ENCODE results near the gene NFIX.

NFIX gene

DNA sequence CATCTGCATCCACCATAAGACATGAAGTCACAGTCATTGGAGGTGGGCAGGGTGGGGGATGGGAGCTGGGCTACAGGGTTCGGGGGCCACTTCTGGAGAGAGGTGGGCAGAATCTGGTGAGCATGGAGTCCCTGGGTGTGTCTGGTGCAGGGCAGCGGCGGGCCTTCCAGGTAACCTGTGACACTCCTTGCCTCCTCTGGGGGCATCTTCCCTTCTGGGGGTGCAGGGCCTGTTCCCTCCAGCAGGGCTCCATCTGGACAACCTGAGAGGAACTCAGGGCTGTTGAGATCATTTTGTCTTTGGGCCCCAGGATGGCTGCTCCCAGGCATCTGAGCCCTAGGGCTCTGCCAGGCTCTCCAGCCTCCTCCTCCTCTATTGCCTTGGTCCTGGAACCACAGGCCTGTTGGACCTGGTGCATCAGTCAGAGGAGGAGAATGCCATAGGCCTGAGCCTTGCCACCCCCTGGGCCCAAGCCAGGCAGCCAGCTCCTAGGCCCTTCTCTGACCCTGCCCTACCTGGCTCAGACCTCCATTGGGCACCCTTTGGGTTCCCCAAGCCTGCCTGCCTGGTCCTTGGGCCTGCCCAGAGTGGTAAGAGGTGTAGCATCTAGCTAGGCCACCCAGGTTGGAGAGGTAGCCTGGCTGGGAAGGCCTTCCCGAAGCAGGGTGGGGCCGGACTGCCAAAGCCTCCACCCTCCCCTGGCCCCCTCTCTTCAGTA, 94.0 kb downstream of the NFIX start:
- FAIRE-seq, result no peak
- DNase-seq (ENCODE audit: low spot score), result no peak

DNA sequence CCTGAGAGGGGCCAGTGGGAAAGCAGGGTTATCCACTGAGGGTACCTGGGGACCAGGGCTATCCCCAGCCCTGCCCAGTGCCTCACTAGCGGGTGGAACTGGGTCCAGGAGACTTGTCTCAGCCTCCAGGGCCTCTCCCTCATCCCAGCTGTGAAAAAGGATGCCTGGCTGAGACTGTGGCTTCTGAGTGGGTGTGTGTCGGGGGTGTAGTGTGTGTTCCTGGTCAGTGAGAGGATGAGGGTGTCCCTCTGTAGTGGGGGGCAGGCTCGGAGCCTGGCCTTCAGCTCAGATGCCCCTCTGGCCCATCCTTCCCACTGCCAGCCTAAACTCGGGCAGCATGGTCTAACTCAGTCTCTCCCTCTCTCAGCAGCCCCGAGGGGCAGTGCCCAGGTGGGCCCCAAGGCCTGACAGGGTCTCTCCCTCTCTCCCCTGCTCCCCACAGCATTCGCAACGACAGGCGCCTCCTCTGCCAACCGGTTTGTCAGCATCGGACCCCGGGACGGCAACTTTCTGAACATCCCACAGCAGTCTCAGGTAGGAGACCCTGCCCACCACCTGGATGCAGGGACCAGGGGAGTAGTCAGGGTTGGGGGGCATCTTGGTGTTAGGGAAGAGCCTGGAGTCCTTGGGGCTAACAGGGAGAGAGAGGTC, 94.7 kb downstream of the NFIX start:
- DNase-seq (ENCODE audit: low spot score) (no peak), FAIRE-seq (no peak)

DNA sequence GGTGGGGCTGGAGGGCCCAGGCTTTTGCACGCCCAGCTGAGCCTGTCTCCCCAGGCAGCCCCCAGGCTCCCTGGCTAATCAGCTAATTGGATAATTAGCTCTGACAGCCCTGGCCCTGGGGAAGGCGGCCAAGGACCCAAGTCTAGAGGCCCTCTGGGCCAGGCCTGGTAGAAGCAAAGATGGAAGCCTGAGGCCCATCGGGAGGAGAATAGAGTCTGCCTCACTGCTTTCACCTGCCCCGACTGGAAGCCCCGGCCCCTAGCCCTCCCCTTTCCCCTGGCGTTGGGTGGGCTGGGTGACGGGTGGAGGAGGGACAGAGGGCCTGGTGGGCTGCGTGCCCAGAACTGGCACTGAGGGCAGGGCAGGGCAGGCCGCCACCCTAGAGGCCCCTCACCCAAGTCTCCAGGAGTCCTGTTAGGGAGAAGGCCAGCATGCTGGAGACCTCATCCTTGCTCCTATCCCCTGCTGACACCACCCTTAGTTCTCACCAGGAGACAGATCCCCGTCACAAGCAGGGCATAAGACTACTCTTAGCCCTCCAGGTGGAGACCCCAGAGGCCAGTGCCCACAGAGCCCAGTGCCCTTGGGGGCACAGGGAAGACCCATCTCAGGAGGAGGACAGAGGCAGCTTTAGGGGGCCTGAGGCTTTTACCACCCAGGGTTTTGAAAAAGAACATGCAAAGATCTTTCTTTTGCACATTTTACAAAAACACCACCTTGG, 95.4 kb downstream of the NFIX start:
- FAIRE-seq, result no peak
- no peak for DNase-seq (ENCODE audit: low spot score)

DNA sequence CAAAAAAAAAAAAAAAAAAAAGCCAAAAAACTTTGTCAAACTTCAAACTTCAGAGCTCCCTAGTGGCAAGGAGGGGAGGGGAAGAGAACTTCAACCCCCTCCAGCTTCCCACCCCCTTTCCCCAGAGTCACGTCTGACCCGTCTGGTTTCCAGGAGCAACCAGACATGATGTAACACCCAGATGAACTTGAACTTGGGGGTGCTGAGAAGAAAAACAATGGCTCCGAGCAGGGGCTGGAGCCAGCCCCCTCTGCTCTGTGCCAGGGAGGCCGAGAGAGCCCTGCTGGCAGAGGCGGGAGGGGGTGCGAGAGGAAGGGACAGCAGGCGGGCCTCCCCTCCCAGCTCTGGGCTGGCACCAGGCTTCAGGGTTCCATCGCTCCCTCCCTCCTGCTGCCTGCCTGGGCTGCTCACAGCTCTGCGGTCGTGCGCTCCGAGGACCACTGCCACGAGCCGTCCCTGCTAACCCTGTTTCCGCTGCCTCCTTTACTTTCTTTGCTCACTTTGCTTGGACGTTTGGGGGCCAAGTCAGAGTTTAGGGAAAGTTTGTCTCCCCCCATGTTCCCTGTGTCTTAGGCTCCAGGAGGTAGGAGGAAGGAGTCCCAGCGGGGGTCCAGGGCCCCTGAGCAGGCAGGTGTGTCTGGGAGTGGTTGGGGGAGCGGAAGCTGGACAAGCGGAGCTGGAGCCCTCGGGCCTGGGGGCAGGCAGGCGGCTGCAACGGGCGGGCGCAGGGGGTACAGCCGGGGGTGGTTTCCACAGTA, 96.3 kb downstream of the NFIX start:
- no peak for DNase-seq (ENCODE audit: low spot score)
- no peak for FAIRE-seq

DNA sequence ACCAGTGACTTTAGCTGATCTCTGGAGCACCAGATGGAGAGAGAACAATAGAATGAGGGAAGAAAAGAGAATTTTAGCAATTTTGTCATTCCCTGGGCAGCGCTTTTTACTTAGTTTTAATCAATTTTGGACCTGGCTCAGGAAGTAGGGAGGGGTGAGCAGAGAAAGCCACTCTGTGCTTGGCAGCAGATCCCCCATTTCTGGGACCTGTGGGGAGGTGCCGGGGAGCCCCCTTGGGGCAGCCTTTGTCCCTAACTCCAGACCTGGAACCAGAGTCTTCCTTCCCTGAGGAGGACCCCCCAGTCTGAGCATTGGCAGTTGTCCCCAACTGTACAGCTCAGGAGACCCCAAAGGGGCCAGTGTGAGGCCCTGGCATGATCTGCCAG, 96.9 kb downstream of the NFIX start:
- DNase-seq (ENCODE audit: low spot score) (no peak), FAIRE-seq (no peak)

GRCh38 chr19:13092606-13093235, 97.4 kb downstream of the NFIX start:
- DNase-seq (ENCODE audit: low spot score) (peak; percentile 9), FAIRE-seq (no peak)

DNA sequence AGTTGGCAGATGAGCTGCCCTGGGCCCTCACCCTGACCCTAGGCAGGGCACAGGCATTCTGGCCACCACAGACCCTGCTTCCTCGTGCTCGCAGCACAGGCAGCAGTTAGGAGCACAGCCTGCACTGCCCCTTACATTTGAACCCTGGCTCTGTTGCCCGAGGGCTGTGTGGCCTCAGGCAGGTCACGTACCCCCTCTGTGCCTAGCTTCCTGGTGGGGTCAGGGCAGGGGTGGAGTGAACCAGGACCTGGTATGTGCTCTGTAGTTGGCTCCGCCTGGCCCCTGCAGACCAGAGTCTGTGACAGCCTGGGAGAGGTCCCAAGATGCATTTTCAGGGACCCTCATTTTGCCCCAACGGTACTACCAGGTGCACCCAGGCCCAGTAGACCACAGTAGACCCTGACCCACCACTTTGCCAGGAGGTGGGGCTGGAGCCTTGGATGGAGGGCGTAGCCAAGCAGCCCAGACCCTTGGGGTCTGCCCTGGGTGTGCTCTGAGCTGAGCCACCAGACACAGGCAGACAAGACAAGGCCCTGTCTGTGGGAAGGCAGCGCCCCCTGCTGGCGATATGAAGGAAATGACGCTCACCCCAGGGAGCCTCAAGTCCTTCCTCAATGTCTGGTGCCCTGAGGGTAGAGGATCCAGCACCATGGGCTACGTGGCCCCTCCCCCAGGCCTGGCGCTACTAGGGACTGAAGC, 98.3 kb downstream of the NFIX start:
- DNase-seq (ENCODE audit: low spot score), result peak; percentile 63
- no peak for FAIRE-seq

DNA sequence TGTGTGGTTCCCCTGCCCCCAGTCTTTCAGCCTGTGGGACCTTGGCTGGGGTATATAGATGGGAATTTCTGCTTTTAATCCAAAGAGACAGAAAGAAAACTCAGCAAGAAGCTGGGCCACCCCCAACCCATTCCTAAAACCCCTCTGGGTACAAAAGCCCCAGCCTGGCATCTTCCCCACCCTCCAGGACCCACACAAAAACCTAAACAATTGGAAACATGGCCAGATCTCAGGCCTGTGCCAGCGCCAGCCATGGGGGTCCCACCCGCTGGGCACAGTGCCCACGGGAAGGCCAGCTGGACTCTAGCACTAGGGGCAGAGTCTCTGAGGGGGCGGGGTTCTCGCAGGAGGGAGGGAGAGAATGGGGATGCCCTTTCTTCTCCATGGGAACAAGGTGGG, 98.8 kb downstream of the NFIX start:
- DNase-seq (ENCODE audit: low spot score) (no peak), FAIRE-seq (no peak)

DNA sequence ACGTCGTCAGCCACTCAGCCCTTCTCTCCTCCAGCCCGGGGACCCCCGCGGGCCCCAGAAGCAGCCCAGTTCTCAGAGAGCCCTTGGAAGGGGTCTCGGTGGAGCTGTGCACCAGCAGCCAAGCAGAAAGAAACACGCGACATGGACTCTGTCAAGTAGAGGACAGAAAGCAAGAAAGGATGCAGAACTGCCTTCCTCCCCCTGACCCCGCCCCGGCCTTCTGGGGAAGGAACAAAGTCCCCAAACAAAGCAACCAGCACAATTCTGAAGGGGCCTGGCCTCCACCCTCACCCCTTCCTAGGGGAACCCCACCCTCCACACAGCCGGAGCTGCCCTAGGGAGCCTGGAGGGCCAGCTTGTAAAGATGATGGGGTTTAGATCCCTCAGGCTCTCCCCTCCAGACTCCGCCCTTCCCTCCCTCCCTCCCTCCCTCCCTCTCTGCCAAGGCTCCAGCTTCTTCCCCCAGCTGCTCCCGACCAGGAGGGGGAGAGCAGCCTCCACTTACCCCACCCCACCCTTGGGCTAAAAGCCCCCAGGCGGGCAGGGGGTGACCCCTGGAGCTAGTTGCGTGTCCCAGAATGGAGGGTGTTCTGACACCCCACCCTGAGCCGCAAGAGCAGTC, 99.6 kb downstream of the NFIX start:
- FAIRE-seq (no peak), DNase-seq (ENCODE audit: low spot score) (no peak)

GRCh38 chr19:13095393-13095784, 100.1 kb downstream of the NFIX start:
- FAIRE-seq, result no peak
- no peak for DNase-seq (ENCODE audit: low spot score)

- no peak for FAIRE-seq
Measured at GRCh38 chr19:13095934-13096927, 101.0 kb downstream of the NFIX start.

GRCh38 chr19:13097033-13097462, 101.8 kb downstream of the NFIX start:
- FAIRE-seq, result no peak

More at GRCh38 chr19:13095934-13096927, 101.0 kb downstream of the NFIX start:
- no peak for DNase-seq (ENCODE audit: low spot score)

GRCh38 chr19:13097463-13098258, 102.4 kb downstream of the NFIX start:
- FAIRE-seq (no peak), DNase-seq (ENCODE audit: low spot score) (no peak)

More at GRCh38 chr19:13097033-13097462, 101.8 kb downstream of the NFIX start:
- no peak for DNase-seq (ENCODE audit: low spot score)

DNA sequence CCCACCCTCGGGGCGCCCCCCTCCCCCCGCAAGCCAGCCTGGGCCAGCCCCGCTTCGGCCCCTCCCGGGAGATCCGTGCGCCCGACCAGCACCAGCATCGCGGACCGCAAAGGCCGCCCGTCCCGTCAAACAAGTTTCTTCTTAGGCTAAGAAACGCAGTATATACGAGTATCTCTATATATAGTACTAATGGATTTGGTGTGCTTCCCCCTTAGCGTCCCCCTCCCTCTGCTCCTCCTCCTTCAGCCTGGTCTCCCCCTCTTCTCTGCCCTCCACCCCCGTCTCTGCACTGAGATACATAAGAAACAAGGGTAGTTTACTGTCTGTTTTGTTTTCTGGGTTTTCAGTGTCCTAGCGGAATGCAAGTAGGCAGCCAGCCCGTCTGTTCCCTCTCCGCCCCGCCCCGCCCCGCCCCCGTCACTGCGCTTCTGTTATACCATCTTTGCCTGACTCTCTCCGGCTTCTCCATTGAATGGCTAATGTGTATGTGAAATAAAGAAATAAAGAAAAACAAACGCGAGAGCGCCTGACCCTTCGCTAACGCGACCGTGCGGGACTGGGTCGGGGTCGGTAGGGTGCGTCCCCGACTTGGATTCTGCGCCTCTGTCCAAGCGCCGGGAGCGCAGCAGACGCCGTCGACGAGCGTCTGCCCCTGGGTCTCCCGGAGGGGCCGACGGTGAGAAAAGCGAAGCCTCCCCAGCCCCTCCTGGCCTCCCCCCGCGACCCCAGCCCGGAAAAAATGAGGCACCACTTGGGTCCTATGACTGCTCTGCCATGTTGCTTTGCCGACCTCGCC, 103.2 kb downstream of the NFIX start:
- DNase-seq (ENCODE audit: low spot score) (no peak), FAIRE-seq (no peak)

- no peak for FAIRE-seq
- DNase-seq (ENCODE audit: low spot score), result no peak
Measured at GRCh38 chr19:13099073-13099999, 104.1 kb downstream of the NFIX start.

DNA sequence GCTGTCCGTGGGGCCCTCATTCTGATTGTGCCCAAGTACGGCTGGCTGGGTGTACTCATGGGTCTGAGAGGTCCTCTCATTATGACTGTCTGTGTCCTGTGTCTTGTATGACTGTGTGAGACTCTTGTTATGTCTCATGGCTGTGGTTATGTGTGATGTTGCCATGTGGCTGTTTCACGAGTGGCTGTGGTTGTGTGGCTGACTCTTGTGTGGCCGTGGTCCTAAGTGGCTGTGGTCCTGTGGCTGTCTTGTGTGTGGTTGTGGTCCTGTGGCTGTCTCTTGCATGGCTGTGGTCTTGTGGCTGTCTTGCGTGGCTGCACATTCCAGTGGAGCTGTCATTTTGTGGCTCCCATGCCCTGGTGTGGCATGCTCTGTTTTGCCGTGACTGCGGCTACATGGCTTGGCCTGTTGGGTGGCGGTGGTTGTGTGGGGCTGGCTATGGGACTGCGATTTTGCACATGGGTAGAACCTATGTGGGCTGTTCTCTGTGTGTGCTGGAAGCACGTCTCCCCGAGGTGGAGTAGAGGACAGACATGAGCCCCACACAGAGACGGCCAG, 104.8 kb downstream of the NFIX start:
- no peak for FAIRE-seq

More for the DNA sequence above, 104.8 kb downstream of the NFIX start:
- peak; percentile 25 for DNase-seq (ENCODE audit: low spot score)
